Natural killer cell (primary cell): Measurements from ENCODE around the gene PPARG. TPM values are rescaled to one million over a fixed set of nuclear protein-coding genes. Genes with fewer than 3 reads are reported as not detected.
"Not testable (repeated sequence)": the region's sequence is repeated elsewhere in the genome, so short reads cannot be mapped to it uniquely, and the experiment has no call there.

ENCODE experiments used
- ATAC-seq, 3 donors: fragments of 150-1000 bp in 2 of 3; fragments of 200-7000 bp in 1 of 3; cut with Tn5 transposase; 1 replicate in 1 of 3; 2 replicates in 2 of 3; pipeline ENCODE4 v1.10.0; 2021; ENCODE audit warnings: mild to moderate bottlenecking in 2 of 3, moderate library complexity in 2 of 3
- DNase-seq, 2 donors: peaks; one replicate each; pipeline versions ENCODE4 v3.0.0 to v3.0.0-alpha.2; 2013 to 2021; ENCODE audit warnings: mixed read lengths in 1 of 2
- H3K27ac ChIP-seq: one replicate; pipeline ENCODE4 v1.5.1; 2013; ENCODE audit warnings: mild to moderate bottlenecking, low read length
- H3K27me3 ChIP-seq: one replicate; pipeline ENCODE4 v1.6.1; 2013; ENCODE audit warnings: low read length; ENCODE audit not compliant: control insufficient read depth, insufficient read depth
- H3K36me3 ChIP-seq: one replicate; pipeline ENCODE4 v1.6.1; 2013; ENCODE audit warnings: low read length; ENCODE audit not compliant: control insufficient read depth, insufficient read depth
- H3K4me1 ChIP-seq: one replicate; pipeline ENCODE4 v1.6.1; 2013; ENCODE audit warnings: low read length; ENCODE audit not compliant: control insufficient read depth, insufficient read depth
- H3K4me3 ChIP-seq: one replicate; pipeline ENCODE4 v1.5.1; 2013; ENCODE audit warnings: low read length
- H3K9me3 ChIP-seq: one replicate; pipeline ENCODE4 v1.6.1; 2013; ENCODE audit warnings: low read length; ENCODE audit not compliant: control insufficient read depth, insufficient read depth
- H3K27ac Mint-ChIP-seq, 2 donors: one replicate each; pipeline ENCODE4 v1.8.0; 2022; ENCODE audit warnings: mild to moderate bottlenecking in 2 of 2, mixed read lengths in 2 of 2, moderate library complexity in 1 of 2
- H3K27me3 Mint-ChIP-seq, 2 donors: one replicate each; pipeline ENCODE4 v1.8.0; 2022; ENCODE audit warnings: low read depth in 2 of 2, mixed read lengths in 2 of 2
- H3K36me3 Mint-ChIP-seq: one replicate; pipeline ENCODE4 v1.8.0; 2022; ENCODE audit warnings: mixed read lengths
- H3K4me1 Mint-ChIP-seq, 2 donors: one replicate each; pipeline ENCODE4 v1.8.0; 2022; ENCODE audit warnings: mixed read lengths in 2 of 2
- H3K4me3 Mint-ChIP-seq: one replicate; pipeline ENCODE4 v1.8.0; 2022; ENCODE audit warnings: mild to moderate bottlenecking, moderate library complexity, mixed read lengths
- H3K9me3 Mint-ChIP-seq, 2 donors: one replicate each; pipeline ENCODE4 v1.8.0; 2022; ENCODE audit warnings: mixed read lengths in 2 of 2
- CTCF ChIP-seq: fragments of 200-600 bp; IDR thresholded peaks from one replicate; pipeline ENCODE4 v1.8.0; 2022; ENCODE audit warnings: antibody characterized with exemption
- WGBS: methylation state at CpG from one replicate; pipeline ENCODE4 v1.1.7; 2013; ENCODE audit warnings: missing lambda C conversion rate; ENCODE audit not compliant: insufficient coverage; 5-methylcytosine and 5-hydroxymethylcytosine counted together
- intact Hi-C: fragments of 100-400 bp; cut with micrococcal nuclease; formaldehyde crosslinking; loops from one replicate; pipeline ENCODE4 v1.14.2; 2022
- total RNA-seq, 4 donors: library from RNA; stranded (reverse); fragments of 120-200 nt in 1 of 4; gene quantifications; one replicate each; pipeline versions ENCODE4 v1.2.3 to v1.2.4, GENCODE V29; 2013 to 2022

The PPARG gene
- total RNA-seq, 3 donors from 2014 or later (not counting 1 experiment from before 2014, with no cell fraction given) = 0.21 TPM; not detected in 2

DNA sequence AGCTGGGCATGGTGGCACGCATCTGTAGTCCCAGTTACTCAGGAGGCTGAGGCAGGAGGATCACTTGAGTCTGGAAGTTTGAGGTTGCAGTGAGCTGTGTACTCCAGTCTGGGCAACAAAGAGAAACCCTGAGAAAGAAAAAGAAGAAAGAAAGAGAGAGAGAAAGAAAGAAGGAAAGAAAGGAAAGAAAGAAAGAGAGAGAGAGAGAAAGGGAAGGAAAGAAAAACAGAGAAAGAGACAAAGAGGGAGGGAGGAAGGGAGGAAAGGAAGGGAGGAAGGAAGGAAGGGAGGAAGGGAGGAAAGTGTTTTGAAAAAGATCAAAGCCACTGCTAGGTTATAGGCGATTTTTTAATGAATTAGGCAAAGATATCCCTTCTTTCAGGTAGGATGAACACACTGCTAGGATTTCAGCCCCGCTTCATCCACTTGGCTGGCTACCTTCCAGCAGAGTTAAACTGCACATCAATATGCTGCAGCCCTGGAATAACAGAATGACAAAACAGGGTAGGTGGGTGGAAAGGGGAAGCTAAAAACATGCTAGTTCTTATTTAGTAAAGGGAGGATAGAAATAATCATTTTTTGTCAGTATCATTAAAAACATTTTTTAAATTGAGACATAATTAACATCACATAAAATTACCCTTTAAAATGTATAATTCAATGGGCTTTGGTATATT lies 12.8 kb upstream of the PPARG start:
- Histone ChIP-seq H3K4me3 (no peak overlapping the region), H3K27ac (no peak overlapping the region), H3K27me3 (no peaks in the 10 kb centered on the region), H3K9me3 (no peaks in the 10 kb centered on the region), H3K4me1 (no peaks in the 10 kb centered on the region), H3K36me3 (no peaks in the 10 kb centered on the region)
- TF ChIP-seq CTCF = no peak
- Mint-ChIP-seq H3K27me3 (peaks cover 13% of the 10 kb centered on the region in 2 donors), H3K36me3 (no peaks in the 10 kb centered on the region), H3K4me3 (no peak overlapping the region), H3K9me3 (no peaks in the 10 kb centered on the region), H3K27ac (no peak overlapping the region), H3K4me1 (no peaks in the 10 kb centered on the region)
- 86% methylated on average over 3 of the region's 3 CpGs for WGBS
- ATAC-seq (no peak), DNase-seq (no peak)
- intact Hi-C loops = no loop called here

- H3K4me3 Mint-ChIP-seq, H3K9me3 Mint-ChIP-seq, H3K4me1 ChIP-seq, DNase-seq, ATAC-seq, H3K27ac ChIP-seq, intact Hi-C loops, H3K9me3 ChIP-seq, H3K4me3 ChIP-seq, H3K4me1 Mint-ChIP-seq, H3K27me3 ChIP-seq, H3K36me3 Mint-ChIP-seq, H3K27ac Mint-ChIP-seq, H3K36me3 ChIP-seq: not testable (repeated sequence)
- WGBS = 82% methylated on average over 5 of the region's 5 CpGs
- peaks cover 13% of the 10 kb centered on the region in 2 donors for H3K27me3 Mint-ChIP-seq
These were observed 12.0 kb upstream of the PPARG start for GRCh38 chr3:12276827-12277226.

- Histone ChIP-seq H3K36me3 (no peaks in the 10 kb centered on the region), H3K27me3 (peaks cover 2% of the 10 kb centered on the region), H3K9me3 (no peaks in the 10 kb centered on the region), H3K4me1 (no peaks in the 10 kb centered on the region), H3K4me3 (no peak overlapping the region), H3K27ac (no peak overlapping the region)
- no peak for DNase-seq
- H3K27ac Mint-ChIP-seq = no peak overlapping the region
- no peaks in the 10 kb centered on the region for H3K36me3 Mint-ChIP-seq
- intact Hi-C loops = no loop called here
- no peak for ATAC-seq
- no peak overlapping the region for H3K4me3 Mint-ChIP-seq
- no peaks in the 10 kb centered on the region for H3K9me3 Mint-ChIP-seq
- no peak for TF ChIP-seq CTCF
- 100% methylated on average over 3 of the region's 3 CpGs for WGBS
- no peaks in the 10 kb centered on the region for H3K4me1 Mint-ChIP-seq
- H3K27me3 Mint-ChIP-seq = peaks cover 12 to 20% of the 10 kb centered on the region in 2 donors
These were observed 10.3 kb upstream of the PPARG start for GRCh38 chr3:12278566-12278965.

DNA sequence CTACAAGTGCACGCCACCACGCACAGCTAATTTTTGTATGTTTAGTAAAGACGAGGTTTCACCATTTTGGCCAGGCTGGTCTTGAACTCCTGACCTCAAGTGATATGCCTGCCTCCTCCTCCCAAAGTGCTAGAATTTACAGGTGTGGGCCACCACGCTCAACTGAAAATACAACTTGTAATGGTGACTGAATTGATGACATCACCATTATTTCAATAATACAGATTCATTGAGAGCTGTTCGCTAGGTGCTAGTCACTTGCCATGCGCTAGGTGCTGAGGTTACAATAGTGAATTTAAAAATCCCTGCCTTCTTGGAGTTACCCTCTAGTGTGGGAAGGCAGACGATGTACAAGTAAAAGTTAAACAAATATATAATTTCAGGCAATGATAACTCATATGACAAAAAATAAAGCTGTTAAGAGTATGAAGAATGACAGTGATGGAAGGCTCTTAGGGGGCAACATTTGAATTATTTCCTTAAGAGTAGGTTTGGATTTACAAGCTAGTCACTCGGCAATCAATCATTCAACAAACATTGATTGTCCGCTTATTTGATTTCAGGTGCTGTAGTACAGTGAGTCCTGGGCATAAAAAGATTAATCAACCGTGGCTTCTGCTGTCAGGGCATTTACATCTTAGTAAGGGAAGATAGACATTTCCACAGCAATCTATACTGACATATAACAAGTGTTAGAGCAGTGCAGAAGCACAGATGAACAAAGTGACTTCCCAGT lies 9.1 kb upstream of the PPARG start:
- WGBS = 92% methylated on average over 7 of the region's 10 CpGs
- peaks cover 7% of the 10 kb centered on the region for H3K36me3 Mint-ChIP-seq
- TF ChIP-seq CTCF = no peak
- no peaks in the 10 kb centered on the region for H3K4me1 Mint-ChIP-seq
- H3K27ac Mint-ChIP-seq = no peak overlapping the region
- H3K9me3 Mint-ChIP-seq = no peaks in the 10 kb centered on the region
- Histone ChIP-seq H3K27me3 (peaks cover 2% of the 10 kb centered on the region), H3K36me3 (no peaks in the 10 kb centered on the region), H3K9me3 (no peaks in the 10 kb centered on the region), H3K4me1 (no peaks in the 10 kb centered on the region), H3K4me3 (no peak overlapping the region), H3K27ac (no peak overlapping the region)
- H3K4me3 Mint-ChIP-seq = no peak overlapping the region
- intact Hi-C loops = no loop called here
- no peak for DNase-seq
- no peak for ATAC-seq
- peaks cover 17 to 31% of the 10 kb centered on the region in 2 donors for H3K27me3 Mint-ChIP-seq
